ENCODE results near the gene ARNT2.

ARNT2 gene

DNA sequence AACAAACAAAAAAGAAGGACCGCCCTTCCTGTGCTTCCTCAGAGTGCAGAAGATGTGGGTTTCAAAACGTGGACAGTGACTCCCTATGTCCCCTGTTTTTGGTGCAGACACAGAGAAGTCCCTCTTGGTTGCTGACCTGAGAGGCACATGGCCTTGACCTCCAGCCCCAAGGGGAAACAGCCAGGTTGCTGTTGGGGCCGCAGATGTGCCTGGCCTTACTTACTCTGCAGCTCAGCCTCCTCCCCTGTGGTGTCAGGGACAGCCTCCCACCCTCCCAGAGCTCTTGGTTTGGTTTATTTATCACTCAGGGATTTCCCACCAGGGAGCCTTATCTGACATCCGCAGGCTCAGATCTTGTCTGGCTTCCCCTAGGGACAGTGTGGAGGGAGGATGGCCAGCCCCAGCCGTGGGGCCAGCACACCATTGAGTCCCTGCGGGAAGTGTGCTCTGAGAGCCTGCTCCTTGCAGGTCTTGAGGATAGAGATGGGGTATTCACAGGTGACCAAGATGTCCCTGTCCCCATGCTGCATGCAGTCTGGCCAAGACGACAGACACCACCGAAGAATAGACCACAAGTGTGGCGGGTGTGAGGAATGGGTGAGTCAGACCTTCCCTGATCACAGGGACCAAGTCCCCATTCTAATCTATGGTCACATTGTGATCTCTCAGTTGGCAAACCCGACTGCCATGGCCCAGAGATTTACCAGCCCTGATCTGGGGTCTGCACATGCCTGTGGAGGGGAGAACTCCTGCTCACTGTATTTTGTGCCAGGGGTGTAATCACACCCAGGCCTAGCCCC lies 156.6 kb downstream of the ARNT2 start:
- no peak for DNase-seq

DNA sequence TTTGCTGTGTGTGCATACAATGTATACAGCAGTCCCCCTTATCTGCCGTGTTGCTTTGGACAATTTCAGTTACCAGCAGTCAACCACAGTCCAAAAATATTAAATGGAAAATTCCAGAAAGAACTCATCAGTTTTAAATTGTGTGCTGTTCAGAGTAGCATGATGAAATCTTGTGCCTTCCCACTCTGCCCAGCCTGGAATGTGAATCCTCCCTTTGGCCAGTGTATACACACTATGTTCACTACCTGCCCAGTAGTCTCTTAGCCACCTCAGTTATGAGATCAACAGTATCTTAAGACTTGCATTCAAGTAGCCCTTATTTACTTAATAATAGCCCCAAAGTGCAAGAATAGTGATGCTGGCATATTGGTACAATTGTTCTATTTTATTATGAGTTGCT lies 157.3 kb downstream of the ARNT2 start:
- no peak for DNase-seq

DNA sequence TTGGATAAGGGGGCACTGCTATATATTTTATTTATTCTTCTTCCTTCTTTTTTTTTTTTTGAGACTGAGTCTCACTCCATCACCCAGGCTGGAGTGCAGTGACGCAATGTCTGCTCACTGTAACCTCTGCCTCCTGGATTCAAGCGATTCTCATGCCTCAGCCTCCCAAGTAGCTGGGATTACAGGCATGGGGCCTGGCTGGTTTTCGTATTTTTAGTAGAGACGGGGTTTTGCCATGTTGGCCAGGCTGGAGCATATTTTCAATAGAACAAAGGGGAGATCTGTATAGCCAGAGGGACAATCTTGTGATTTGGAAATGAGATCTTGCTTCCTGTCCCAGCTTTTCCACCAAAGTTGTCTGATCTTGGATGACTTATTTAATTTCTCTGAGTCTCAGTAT lies 157.9 kb downstream of the ARNT2 start:
- no peak for DNase-seq

DNA sequence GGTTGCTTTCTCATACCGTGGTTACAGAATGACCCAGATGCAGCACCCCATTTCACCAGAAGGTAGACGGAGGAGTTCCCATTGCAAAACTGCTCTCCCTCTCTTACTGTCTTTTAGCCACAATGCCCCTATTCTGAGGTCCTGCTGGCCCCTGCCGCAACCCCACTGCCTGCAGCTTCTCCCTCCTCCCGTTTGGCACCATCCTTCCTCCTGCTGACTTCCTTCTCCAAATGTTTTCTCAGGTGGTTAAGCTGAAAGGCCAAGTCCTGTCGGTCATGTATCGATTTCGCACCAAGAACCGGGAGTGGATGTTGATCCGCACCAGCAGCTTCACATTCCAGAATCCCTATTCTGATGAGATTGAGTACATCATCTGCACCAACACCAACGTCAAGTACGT lies 158.7 kb downstream of the ARNT2 start:
- no peak for DNase-seq

DNA sequence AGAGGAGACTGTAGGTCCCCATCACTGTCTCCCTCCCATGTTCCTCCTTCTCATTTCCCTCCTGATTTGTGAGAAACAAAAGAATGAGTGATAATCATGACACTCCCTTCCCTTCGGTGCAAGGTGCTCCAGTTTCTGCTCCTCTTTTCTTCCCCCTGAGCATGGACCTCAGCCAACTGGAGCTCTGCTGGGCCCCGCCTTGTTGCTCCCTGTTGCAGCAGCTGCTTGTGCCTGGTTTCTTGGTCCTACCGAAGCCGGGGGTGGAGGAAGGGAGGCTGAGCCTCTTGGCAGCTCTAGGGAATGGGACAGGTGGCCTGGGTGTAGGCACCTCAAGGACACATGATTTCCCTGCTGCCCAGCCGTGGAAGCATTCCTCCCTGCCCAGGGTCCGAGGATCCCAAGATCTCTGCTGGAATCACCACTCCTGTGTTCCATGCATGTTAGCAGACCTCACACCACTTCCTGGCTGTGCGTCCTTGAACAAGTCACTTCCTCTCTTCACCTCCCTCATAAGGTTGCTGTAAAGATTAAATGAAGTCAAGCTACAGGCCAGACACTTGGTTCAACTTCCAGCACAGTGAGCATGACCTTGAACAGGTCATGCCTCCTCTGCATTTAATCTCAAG lies 159.3 kb downstream of the ARNT2 start:
- no peak for DNase-seq

DNA sequence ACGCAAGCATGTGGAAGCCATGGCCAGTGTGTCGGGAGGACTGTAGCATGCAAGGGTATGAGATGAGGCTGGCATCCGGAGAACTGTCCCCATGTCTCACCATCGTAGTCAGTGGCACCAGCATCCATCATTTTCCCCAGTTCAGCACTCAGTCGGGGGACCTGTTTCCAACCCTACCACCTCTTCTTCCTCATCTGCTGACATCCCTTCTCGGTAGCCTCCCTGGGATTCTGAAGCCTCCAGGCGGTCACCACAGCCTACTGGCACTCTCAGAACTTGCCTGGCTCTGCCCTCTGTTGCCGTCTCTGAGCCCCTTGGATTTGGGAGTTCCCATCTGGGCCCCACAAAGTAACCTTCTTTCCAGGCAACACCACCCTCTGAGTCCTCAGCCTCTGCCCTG lies 159.9 kb downstream of the ARNT2 start:
- DNase-seq, result no peak

DNA sequence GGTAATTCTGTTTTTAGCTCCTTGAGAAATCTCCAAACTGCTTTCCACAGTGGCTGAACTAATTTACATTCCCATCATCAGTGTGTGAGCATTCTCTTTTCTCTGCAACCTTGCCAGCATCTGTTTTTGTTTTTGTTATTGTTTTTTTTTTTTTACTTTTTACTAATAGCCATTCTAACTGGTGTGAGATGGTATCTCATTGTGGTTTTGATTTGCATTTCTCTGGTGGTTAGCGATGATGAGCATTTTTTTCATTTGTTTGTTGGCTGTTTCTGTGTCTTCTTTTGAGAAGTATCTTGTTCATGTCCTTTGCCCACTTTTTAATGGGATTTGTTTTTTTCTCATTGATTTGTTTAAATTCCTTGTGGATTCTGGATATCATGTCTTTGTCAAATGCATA lies 161.2 kb downstream of the ARNT2 start:
- no peak for DNase-seq

DNA sequence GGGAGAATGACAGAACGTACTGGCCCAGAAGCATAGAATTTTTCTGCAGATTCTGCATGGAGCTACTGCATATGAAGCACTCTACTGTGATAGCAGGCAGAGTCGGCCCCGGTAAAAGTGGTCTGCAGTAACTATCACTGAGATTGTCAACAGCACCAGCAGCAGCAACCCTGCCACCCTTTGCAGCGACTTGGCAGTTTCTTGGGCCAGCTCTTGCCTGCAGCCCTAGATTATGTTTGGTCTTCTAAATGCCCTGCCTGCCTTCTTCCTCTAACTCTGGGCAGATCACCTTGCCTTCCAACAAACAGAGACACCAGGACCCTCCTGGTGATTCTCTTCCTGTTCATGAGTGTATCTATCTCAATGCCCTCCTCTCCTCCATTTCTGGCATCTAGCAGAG lies 161.8 kb downstream of the ARNT2 start:
- DNase-seq, result no peak

DNA sequence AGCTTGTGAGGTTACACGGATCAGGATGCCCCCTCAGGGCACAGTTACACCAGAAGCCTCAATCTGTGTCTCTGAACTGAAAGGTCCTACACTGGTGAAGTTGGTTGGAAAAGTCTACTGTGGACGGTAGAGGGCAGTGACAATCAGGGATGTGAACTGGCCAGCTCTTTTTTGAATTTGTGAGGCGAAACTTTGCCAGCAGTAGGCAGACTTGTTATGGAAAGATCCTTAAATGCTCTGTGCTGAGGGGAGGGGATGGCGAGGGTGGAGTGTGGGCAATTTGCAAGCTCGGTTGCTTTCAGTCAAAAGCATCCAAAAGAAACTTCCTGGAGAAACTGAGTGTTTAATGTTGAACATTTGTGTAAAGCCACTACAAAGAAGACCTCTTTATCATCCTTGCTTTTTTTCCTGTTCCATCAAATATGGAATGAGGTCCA lies 163.6 kb downstream of the ARNT2 start:
- peak; percentile 29 for DNase-seq

DNA sequence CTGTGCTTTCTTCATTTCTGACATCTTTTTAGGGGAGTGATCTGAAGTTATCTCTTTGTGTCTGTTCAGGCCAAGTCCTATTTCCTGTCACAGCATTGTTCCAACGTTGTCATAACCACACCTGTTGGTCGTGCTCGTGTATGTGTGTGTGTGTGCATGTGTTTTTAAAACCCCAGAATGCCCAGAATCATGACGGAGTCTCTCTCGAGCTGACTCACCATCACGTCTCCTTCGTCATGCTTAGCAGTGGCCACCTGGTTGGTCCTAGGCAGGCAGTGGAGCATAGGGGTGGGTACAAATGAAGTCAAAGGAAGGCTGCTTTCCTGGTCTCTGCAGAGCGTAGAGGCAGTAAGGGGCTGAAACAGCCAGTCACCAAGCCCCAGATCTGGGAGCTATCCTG lies 164.1 kb downstream of the ARNT2 start:
- no peak for DNase-seq

DNA sequence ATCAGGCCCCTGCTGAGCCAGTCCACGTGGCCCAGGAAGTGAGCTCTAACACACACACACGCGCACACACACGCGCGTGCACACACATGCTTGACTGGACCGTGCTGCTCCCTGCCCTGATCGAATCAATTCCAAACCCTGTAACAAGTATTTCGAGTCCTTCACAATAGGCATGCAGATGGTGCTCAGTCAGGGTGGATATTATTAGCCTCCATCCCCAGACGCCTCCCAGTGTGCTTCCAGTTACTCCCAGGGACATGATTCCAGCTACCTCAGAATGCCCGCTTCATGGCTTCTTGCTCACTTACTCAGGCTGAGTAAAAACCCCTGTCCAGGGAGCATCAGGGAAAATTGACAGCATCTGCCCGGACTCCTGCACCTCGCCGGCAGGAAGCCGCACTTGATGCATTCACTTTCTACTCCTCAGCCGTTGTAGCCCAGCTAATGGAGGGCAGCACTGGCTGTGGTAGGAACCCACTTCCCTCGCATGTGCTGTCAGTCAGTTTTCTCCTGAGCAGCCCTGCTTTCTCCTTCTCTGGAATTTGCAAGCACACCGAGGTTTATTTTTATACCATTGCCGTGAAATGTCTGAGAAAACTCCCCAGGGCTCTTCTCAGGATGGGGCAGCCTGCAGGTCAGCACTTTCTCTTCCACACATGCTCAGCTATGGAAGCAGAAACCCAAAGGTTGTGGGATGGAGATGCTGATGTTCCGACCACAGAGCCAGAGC lies 164.9 kb downstream of the ARNT2 start:
- DNase-seq, result no peak

DNA sequence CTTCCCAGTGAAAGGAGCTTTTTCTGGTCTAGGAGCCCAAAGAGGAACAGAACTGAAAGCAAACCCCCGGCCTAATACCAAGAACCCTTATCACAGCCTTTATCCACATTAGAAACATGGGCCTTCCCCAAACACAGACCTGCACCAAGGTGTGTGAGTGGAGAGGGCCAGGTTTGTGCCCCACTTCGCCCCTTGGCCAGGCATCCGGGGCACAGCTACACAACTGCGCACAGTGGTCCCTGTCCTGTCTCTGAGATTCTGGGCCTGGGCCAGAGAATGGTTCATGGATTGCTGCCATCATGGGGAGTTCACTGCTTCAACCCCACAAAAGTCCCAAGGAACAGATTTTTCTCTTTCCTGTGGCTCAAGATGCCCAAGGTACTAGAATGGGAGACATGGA lies 165.5 kb downstream of the ARNT2 start:
- no peak for DNase-seq

DNA sequence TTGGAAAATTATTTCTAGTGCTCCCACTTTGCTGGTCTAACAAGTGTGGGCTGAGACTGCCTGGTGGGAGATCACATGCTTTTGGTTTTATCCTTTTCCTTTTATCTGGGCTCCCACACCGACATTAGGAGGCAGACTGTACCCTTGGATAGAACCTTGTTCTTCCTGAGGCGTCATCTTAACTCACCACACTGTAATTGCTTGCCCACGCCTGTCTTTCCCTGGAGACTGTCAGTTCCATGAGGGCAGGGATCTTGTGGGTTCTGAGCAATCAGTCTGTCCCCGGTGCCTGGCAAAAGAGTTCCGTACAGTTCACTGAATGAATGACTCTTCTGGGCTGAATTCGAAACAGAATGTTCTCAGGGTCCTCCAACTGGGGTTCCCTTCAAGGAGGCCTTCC lies 166.4 kb downstream of the ARNT2 start:
- no peak for DNase-seq

DNA sequence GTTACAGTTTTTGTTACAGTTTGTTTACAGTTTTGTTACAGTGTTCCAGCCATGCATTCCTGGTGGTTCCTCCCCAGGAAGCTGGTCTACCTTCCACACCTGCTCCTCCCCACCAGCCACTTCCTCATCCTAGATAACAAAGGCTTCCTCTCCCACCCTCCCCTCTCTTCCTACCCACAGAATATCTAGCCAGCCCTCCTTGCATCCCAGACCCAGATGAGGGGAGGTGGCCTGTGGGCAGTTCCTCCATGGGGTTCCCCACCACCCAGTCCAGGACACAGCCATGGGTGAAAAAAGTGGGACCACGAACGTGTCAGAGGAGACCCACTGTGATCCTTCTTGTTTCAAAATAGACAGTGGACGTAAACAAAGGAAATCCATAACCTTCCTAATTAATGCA lies 168.2 kb downstream of the ARNT2 start:
- no peak for DNase-seq

DNA sequence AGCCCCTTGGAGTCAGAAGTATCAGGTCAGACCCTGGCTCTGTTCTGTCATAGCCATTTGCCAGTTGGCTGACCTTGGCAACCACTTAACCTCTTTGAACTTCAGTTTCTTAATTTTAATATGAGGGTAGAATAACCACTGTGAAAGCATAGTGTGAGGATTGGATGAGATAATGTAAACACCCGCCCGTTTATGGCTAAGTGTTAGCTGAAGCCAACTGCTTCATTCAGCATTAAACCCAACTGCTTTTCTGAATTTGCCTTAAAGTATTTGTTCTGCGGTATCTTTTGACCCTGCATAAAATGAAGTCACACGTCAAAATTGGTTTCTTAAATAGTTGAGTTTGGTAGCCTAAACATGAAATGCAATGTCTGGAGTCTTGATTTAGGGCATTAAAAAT lies 169.4 kb downstream of the ARNT2 start:
- no peak for DNase-seq

DNA sequence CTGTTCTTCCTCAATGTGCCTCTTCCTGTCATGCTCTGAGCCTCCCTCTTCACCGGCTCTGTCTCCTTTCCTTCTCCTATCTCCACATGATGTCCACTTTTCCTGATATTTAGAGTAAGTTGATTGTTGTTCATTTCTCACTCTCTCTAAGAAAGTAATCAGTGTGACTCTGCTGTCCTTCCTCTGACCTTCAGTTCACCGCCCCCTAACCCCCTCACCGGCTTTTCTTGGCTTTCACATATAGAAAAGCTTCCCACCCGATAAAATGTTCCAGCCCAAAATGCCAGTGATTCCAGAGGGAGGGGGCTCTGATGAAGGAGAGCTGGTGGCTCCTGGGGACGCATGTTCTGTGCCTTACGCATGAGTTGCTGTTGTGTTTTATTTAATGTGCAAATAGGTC lies 170.4 kb downstream of the ARNT2 start:
- no peak for DNase-seq

DNA sequence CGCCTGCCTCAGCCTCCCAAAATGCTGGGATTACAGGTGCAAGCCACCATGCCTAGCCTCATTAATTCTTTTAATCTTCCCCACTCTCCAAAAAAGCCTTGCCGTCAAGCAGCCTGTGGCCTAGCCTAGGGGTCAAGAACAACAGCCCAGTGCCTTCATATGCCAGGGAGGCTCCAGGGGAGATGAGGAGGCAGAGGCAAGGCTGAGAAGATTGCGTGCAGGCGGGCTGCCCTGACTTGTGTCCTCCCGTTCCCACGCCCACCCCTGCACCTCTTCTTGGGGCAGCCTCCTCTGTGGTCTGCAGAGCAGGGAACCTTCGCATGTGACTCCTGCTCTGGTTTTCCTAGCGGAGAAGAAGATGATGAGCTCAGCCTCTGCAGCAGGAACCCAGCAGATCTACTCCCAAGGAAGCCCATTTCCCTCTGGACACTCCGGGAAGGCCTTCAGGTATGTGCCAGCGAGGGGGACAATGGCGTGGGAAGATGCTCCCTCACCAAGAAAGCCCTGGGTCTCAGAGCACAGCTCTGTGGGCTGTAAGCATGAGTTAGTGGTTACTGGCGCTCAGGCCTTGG lies 172.4 kb downstream of the ARNT2 start:
- DNase-seq, result no peak

DNA sequence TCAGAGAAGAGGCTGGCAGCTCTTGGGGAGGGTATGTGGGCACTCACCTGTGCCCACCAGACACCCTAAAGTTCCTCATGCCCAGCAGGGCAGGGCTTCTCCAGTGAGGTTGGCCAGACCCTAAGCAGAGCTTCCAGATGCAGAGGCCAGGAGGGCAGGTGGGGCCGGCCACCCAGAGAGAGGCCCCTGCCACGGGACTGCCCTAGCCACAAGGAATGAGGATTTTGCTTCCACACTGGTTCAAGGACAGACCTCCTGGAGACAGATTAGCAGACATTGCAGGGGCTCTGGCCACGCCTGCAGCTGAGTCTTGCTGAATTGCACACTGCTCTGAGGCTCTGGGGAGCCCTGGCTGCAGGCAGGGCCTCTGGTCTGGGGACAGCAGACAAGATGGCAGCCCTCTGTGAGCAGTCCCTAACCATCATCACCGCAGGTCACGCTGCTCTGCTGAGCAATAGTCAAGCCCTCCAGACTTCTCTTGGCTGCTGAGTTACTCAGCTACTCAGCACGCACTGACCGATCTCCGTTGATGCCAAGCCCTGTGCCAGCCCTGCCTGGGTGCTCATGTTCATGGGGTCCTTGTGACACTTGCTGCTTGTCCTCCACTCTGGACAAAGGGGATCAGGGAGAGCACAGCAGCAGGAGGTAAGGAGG lies 173.5 kb downstream of the ARNT2 start:
- DNase-seq, result no peak

DNA sequence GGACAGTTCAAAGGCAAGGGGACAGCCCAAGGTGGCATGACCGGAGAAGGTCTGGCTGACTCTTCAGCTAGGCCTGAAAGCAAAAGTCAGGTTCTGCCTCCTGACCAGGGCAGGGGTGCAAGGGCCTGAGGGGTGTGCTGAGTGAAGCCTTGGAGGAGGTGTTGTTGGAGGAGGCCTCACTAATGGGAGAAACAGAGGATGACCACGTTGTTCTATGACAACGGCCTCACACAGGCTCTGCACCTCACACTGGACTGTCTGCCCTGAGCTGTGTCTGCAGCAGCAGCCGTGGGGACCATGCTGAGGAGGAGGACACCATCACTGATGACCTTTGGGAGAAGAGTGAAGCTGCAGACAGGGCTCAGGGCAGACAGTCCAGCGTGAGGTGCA lies 174.0 kb downstream of the ARNT2 start:
- DNase-seq, result no peak

DNA sequence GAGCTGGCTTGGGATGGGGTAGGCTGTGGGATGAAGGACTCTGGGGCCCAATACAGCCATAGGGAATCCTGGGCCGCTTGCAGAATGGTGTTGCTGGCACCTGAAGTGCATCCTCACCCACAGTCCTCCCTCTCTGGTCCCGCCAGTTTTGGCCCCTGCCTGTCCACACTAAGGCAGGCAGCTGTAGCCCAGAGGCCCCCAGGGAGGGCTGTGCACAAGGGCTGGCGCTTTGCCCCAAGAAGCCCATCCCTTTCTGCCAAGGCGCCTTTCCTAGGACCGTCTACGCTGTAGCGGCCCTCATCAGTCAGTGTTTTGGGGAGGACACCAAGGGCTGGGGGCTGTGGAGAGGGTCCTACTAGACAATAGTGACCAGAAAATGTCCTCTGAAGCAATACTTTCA lies 174.7 kb downstream of the ARNT2 start:
- no peak for DNase-seq

DNA sequence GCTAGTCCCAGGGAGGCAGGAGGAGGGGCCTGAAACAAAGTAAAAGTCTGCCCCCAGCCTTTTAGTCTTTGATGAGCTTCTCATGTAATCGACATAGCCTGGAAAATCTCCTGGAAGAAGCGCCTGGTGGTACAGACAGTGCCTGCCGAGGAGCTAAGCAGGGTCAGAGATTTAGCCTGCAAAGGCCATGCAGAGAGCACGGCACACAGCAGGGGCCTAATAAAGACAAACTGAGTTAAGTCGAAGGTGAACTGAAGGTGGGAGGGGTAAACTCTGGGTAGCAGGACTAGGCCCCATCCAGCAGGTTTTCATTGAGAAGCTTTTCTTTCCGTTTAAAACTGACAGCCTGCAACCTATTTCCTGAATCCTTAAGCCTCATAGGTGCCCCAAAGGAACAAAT lies 175.4 kb downstream of the ARNT2 start:
- DNase-seq, result no peak

DNA sequence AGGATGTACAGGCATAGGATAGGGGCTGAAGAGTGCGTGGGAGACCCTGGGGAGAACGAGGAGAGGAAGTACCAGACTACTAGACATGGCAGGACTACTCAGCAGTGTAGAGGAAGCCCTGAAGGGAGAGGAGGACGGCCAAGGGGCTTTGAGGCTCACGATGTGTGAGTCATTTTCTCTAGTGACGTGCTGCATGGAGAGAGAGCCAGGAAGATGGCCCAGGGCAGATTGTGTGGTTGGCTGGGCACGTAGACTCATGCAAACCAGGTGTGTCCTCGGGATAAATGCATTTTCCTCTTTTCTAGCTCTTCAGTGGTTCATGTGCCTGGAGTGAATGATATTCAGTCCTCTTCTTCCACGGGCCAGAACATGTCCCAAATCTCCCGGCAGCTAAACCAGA lies 175.9 kb downstream of the ARNT2 start:
- no peak for DNase-seq

DNA sequence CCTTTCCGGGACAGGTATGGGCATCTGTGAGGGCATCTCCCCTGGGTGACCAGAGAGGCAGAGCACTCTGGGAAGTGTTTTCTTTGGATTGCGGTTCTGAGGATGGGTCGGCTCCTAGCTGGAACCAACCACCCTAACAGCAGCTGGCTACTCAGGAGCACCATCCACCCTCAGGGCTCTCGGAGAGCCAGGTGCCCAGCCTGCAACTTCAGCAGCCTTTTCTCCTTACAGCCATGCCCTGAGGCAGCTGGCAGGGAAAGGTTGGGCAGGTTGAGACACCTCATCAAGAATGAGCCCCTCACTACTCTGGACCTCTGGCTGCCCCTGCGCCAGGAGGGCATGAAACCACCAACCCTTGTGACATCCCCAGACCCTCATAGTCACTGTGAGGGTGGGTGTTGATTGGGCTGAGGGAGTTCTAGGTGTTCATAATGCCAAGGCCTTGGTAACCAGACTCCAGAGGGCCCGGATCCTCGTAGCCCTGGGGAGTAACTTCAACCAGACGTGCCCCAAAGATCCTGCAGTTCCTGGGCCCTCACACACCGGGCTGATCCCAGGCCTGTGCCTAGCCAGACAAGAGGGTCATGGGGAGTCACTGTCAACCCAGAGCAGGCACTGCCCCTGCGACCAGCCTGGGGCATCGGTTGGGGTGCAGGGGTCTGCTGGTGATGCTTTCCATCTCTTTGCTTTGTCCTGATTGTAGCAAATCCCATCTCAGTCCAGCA lies 176.5 kb downstream of the ARNT2 start:
- DNase-seq, result no peak

Data from DMS153 (cell line).